Hepatic stellate cell (primary cell): Measurements from ENCODE around the gene SNF8.

Experiments
- DNase-seq: peaks from one replicate; pipeline ENCODE4 v3.0.0; 2011; ENCODE audit warnings: low spot score

SNF8 gene

DNA sequence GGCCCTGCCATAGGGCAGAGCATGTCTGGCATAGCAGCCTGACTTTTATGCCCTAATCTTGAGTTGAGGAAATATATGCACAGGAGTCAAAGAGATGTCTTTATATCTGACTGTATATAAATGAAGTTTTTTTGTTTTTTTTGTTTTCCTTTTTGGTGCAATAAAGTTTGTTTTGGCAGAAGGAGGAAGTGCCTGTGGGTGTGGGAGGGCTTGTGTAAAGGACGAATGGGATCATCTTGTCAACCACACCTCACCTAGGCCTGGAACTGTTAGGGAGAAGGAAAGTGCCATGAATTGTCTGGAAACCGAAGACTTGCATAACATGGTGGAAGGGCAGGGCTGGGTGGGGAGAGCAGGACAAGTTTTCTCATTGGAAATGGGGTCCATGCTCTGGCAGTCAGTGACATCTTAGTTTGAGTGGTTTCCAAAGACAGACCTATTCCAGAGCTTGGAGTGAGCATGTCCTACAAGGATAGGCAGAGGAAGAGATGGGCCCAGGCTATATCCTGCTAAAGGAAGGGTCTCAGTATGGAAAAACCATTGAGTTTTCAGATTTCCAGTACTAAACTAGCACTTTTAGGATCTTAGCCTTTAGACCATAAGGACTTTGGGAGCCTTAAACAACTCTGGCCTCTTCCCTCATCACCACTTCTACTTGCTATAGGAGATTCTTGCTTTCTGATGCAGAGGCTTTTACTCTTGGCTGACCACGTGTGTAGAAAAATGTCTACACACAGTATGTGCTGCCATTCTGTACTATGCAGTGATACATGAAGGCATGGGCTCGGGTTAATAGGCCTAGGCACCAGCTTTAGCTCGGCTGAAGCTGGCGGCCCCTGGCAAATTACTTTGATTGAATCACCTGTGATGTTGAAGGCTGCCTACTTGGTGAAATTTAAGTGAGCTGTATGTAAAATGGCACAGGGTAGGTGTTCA, 15.5 kb downstream of the SNF8 start:
- no peak for DNase-seq

DNA sequence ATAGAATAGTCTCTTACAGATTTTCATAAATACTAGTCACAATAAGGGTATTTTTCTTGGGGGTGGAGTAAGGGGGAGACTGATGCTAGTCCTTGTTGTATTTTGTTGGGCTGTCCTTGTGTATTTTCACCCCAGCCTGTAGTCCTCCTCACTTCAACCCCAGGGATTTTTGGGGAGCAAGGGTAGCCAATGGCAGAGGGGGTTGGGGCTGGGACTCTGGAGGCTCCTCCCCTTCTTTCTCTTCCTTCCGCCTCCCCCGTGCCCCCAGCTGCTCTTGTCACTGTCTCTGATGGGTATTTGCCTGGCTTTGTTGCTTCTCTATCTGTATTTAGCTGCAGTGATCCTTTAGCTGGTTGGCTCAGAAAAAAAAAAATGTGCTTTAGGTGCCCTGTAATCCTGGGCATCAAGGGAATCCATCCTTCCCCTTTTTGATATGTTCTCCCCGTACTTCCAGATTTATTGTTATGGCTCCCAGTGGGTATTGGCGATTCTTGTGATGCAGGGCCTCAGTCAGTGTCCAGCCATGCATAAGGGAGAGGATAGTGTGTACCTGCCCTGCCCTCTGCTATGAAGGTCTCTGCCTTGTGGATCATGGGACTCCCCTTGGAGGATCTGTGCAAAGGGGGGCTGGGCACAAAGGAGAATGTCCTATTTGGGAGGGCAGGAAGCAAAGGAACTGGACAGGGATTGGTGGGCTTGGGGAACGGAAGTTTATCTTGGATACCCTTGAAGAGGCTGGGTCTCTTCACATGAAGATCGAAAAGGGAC, 16.5 kb downstream of the SNF8 start:
- DNase-seq: no peak

DNA sequence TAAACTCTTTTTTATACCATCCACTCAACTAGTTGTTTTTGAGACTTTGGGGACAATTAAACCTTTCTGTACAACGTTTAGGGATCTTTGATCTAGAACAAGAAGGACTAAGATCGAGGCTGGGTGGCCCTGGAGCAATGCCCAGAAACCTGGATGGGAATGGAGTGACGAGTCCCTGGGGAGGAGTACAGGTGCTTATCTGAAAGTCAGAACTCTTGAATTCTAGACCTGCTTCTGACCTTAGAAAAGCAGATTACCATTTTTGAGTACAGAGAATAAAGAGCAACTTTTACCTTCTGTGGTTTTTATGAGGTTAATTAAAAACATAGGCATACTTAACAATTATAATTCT, 18.7 kb downstream of the SNF8 start:
- DNase-seq: no peak

DNA sequence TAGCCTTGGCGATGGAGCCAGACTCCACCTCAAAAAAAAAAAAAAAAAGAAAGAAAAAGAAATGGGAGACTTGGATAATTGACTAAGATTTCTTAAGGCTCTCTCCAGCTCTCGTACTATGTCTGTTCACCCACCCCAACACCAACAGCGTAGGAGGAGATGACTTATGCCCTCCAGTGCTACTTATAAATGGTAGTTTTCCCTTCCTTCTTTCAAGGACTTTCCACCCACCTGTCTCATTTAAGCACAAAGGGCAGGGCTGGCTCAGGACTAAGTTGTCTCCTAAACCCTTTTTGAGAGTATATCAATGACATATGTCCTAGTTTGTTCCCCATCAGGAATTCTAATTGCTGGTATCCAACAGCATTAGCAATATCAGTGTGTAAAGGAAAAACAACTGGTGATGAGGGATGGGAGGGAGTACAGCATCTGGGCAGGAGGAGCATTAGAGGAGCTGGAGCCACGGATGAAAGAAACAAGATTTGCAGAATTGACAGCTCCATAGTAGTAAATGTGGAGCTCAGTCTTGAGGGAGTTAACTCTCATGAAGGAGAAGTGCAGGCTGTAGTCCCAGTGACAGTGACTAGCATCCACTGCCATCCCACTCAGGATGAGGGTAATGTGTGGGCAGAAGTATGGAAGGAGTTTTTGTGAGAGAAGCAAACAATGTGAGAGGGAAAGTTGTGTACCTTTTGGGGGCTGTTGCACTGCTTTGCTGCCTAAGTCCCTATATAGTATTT, 19.2 kb downstream of the SNF8 start:
- no peak for DNase-seq

DNA sequence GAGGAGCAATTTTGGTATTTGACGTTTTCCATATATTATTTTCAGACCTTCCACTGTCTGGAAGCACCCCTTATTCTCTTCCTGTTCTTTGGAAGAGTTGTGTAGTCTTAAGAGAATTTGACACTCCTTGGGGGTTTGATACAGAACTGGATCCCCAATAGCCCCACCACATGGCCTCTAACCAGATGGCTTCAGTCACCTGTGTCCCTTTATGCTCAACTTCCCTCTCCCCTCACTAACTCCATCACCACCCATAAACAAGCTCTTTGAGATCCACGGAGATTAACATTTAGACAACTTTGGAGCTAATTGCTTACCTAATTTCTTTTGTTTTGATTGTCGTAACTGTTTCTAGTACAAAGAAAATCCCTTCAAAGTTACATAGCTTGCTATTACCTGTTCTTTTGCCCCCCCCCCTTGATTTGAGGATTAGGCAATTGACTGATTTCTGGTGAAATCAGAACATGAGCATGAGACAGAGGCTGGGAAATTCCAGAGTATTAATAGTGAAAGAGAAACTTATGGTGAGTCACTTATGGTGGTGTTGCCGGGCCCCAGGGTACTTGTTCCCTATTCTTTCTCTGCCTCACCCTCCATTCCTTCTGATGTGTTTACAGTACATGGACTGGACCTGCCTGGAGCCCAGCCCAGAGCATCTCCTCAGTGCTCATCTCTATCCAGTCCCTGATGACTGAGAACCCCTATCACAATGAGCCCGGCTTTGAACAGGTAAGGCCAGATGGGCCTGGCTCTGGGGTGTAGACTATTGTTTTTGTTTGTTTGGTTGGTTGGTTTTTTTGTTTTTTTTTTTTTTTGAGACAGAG, 29.0 kb downstream of the SNF8 start:
- peak; percentile 73 for DNase-seq

DNA sequence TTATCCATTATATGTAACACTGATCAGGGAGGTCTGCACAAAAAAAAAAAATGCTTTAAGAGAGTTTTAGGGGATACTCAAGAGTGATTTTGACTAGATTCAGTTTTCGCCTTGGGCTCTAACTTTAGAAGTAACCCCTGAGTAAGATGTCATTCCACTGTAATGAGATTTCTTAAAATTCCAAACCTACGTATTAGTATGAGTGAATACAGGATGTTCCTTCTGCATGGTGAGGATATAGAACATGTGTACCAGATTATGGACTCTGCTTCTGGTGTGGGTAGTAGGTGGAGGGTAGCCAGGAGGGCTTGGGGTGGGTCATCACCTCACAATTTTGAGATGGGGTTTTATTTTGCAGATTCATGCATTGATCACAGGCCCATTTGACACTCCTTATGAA, 32.2 kb downstream of the SNF8 start:
- no peak for DNase-seq

DNA sequence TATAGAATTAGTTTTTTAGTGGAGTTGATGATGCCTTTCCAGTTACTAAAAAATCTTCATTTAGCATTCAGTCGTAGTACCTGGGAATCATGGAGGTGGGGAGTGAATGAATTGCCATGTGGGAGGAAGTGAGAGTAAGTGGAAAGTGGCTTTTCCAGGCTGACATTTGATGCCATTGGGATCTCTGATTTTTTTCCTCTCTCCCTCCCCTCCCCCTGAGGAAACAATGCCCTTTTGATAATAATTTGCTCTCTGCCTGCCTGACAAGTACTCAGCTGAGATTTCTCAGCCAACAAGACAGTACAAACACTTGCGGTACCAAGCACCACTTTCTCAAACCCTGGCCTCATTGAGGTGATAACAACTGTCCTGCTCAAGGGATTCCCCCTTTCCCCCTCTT, 34.3 kb downstream of the SNF8 start:
- DNase-seq: no peak

DNA sequence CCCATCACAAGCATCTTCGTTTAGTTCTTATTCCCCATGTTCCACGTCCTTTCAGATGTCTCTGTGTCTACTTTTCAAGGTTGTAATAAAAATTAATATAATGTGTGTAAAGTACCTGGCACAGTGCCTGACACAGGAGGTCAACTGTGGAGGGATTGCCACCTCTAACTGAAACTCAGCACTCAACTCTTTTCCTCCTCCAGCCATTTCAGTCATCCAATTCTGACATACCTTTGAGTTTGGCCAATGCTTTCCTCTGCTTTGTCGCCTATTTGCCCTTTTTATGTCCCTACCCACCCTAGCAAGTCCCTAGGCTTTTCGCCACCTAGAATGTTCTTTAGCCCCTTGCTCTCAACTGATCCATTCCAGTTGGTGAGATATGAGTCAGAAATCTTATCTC, 34.9 kb downstream of the SNF8 start:
- DNase-seq: no peak

DNA sequence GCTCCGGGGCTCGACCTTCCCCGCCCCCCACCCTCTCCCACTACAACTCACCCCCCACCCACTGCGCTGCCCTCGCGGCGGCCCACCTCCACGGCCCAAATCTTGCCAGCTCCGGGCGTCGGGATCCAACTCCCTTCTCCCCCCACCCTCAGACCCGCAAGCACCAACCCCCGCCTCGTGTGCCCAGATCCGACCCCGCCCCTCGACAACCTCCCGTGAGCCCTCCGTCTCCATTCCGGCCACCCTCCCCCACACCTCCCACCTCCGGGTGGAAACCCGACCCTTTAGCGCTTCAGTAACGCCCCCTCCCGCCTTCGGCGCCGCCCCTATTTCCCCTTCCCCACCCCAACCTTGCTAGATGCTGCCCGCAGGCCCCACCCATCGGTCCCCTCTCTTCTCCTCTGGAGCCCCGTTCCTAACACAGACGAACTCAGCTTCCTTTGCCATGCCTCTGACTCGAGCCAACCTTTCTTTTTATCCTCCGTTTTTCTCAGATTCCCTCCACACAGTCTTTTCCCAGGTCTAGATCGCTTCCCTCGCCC, 35.7 kb downstream of the SNF8 start:
- peak; percentile 75 for DNase-seq

DNA sequence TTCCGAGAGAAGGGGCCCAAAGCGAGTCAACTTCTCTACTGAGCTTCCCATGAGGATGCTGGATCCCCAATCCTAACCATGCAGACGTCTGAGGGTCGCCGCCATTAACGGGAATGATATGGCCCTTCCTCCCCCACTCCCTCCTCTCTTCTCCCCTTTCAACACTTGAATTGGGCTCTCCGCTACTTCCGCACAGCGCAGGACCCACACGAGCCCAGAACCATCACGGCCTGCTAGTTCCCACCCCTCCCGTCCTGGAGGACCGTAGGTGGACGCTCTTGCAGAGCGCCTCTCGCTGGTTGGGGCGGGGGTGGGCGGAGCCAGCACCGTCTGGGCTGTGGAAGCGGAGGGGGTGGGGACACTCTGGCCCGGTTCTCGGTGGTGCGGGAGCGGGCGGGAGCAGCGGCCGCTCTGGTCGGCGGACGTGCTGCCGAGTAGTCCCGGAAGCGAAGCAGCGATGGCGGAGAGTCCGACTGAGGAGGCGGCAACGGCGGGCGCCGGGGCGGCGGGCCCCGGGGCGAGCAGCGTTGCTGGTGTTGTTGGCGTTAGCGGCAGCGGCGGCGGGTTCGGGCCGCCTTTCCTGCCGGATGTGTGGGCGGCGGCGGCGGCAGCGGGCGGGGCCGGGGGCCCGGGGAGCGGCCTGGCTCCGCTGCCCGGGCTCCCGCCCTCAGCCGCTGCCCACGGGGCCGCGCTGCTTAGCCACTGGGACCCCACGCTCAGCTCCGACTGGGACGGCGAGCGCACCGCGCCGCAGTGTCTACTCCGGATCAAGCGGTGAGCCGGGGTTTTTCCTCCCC, 36.4 kb downstream of the SNF8 start, which contains the start of gene UBE2Z:
TSS of gene UBE2Z (plus strand) at position 361 of the 797 bp plus-strand sequence. CDS start at position 458, 97 bp downstream.
- peak; percentile 97 for DNase-seq

DNA sequence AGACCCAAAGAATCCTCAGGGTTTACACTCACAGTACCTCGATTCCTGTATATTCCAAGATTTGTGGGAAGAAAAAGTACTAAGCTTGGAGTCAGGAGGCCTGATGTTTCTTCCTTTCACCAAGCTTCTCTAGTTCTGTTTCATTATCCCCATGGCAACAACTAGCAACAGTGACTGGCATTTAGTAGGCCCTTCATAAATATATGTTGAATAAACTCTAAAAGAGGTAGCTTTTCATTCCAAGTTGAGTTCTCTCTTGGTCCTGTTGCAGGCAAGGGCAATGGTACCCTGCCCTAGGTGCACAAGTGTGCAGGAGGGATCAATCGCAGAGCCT, 37.0 kb downstream of the SNF8 start:
- DNase-seq: peak; percentile 63

DNA sequence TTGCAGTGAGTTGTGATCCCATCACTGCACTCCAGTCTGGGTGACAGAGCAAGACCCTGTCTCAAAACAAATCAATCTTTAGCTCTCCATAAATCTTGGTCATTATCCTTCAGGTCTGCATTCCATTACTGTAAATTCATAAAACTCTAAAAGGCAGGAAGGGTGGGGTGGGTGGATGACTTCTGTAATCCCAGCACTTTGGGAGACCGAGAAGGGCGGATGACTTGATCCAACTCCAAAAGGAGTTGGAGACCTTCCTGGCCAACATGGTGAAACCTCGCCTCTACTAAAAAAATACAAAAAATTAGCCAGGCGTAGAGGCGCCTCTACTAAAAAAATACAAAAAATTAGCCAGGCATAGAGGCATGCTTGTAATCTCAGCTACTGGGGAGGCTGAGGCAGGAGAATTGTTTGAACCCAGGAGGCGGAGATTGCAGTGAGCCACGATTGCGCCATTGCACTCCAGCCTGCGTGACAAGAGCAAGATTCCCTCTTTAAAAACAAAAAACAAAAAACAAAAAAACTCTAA, 38.6 kb downstream of the SNF8 start:
- DNase-seq: no peak

DNA sequence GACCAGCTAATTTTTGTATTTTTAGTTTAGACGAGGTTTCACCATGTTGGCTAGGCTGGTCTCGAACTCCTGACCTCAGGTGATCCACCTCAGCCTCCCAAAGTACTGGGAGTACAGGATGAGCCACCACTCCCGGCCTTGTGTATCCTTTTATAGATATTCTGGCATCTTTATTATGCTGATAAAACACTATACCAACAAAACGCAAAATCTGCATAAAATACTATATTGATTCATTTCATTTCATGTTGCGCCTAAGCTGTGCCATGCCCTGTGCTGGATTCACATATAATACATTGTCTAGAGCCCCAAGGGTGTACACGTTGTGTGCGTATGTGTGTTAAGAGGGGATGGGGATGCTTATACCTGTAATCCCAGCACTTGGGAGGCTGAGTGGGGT, 40.2 kb downstream of the SNF8 start:
- no peak for DNase-seq

DNA sequence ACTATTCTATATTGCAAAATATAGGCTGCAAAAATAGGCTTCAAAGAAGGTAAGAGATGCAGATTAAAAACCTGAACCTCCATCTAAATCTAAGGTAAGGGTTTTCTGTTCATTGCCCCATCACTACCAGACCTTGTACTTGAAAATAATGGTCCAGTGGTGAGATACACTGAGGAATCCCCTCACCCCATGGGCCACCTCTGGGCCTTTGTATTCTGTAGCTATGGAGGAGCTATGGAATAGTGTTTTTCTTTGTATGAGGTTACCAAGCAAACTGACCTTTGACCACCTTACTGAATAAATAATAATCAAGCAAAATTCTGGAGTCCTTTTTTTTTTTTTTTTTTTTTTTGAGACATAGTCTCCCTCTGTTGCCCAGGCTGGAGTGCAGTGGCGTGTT, 41.2 kb downstream of the SNF8 start:
- DNase-seq: no peak

DNA sequence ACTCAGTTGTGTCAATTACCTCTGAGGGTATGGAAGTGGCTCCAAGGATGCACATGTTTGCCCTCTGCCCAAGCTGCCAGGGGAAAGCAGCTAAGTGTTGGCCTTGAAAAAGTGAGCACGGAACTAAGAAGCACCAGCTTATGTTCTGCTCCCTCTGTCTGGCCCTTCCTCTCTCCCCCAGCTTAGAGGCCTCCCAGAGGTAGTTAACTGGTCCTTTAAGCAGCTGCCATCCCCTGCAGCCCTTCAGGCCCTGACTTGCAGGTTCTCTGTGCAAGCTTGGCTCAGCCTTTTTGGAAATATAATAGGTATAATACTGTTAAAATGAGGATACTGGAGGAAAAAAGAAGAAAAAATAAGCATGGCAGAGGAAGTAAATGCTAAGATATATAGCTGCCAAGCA, 43.4 kb downstream of the SNF8 start:
- no peak for DNase-seq

DNA sequence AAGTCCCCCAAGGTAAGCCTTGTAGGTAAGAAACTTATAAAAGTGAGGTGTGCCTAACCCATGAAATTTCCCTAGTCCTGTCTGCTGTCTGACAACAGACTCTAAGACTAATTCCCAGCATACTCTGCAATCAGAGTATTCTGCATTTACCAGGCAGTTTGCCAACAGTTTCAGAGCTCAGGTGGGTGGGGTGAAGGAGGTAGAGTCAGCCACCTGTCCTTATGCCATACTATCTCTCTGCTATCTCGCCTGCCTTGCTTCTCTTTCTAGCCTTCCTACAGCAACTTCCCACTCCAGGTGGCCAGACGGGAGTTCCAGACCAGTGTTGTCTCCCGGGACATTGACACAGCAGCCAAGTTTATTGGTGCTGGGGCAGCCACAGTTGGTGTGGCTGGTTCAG, 49.8 kb downstream of the SNF8 start:
- DNase-seq: no peak

DNA sequence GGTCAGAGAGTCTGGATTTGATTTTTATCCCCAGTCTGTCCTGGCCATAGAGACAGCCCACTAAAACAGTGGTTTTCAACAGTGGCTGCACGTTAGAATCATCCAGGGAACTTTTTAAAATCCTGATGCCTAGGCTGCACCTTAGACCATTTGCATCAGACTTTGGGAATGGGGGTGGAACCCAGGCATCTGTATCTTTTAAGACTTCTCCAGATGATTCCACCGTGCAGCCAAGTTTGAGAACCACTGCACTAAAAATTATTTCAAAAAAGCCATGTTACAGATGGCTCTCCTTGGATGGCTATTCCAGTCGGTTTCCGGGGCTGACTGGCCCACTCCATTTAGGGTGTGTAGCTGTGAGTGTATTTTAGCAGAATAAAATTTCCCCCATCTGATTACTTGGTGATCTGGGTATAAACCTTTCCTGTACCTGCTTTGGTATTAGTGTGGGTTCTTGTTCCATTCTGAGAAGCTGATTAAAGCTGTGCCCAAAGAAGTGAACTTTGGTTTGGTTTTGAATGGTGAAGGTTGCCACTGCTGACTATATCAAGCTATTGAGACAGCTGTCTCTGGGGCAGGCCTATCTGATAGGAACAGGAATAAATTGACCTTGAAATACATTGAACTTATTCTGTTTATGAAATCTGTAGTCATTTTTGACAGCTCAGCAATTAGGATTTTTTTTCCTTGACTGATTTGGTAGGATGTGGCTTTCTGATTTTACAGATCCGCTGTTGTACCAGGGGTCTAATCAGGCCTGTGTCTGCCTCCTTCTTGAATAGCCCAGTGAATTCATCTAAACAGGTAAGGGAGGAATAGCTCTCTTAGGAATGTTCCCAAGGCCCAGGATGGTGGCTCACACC, 50.8 kb downstream of the SNF8 start:
- DNase-seq: no peak

DNA sequence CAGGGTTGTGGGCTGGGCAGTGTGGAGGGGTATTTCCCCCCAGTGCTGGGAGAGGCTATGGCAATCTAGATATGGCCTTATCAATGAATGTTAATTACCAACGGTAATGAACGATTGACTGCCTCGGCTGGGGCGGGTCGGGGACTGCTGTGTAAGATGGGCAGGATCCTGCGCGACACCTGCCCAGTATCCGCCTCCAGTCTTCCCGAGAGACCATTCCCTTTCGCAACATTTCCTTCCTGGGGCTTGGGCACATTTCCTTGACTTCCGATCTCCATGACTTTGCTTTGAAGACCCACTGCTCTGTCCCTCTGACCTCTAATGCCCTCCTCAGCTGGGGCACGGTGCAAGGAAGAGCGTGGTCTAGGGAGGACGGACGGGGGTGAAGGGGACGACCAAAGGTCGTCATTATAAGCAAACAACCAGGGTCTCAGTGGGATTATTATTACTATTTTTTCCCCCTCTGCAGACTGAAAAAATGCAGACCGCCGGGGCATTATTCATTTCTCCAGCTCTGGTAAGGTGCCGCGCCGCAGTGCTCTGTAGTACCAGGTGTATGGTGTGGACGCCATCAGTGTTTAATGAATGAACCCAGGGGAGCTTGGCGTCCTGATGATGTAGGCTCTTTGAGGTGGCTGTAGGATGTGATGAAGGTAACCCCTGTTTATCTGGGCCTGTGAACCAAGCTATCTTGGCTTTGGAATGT, 51.5 kb downstream of the SNF8 start:
- no peak for DNase-seq

DNA sequence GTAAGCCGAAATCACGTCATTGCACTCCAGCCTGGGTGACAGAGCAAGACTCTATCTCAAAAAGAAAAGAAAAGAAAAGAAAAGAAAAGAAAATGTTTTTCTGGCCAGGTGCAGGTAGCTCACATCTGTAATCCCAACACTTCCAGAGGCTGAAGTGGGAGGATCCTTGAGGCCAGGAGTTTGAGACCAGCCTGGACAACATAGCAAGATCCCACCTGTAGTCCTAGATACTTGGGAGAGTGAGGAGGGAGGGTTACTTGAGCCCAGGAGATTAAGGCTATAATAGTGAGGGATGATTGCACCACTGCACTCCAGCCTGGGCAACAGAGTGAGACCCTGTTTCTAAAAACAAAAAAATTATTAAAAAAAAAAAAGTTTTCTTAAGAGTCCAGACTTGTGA, 54.6 kb downstream of the SNF8 start:
- DNase-seq: no peak
